ENCODE measurements around the gene MRFAP1L1. TPM values are rescaled to one million over a fixed set of nuclear protein-coding genes. Genes with fewer than 3 reads are reported as not detected.

MRFAP1L1 gene
- total RNA-seq, 1 donor from 2014 or later, result 36.8 TPM

DNA sequence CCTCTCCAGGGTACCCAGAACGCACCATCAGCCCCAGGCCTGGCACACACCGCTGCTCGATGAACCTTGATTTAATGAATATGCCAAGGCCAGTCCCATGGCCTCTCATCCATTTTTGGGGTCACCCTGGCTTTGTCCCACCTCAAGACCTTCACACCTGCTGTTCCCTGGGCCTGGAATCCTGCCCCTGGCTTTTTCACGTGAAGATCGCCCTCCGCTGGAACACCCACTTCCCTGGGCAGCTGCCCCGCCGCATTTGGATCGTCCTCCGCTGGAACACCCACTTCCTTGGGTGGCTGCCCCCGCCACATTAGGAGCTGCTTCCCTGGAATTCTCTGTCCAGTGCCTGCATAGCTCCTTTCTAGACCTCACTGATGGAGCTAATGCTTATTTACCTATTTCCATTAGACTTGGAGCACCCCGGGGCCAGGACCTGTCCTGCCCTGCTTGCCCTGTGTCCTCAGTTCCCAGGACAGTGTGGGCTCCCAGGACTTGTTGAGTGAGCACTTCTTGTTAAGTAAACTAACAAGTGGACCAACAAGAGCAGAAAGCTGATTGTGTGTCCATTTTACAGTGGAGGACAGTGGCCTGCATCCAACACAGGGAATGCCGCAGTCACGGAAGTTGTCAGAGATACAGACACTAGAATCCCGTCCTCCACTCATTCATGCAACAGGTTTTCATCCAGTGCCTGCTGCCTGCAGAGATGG is 18.8 kb upstream of the MRFAP1L1 start:
- Histone ChIP-seq H3K79me2 (ENCODE audit: insufficient read depth, low read length) (no peaks in the 10 kb centered on the region), H3K4me1 (ENCODE audit: insufficient read depth, low read length) (peaks cover 30% of the 10 kb centered on the region), H4K20me1 (ENCODE audit: insufficient read depth, low read length) (no peaks in the 10 kb centered on the region), H3K9ac (ENCODE audit: low read length) (no peak overlapping the region), H3K27ac (ENCODE audit: low read depth, low read length) (no peak overlapping the region), H2AFZ (ENCODE audit: low read depth, low read length) (no peak overlapping the region), H3K4me3 (ENCODE audit: insufficient read depth, low read depth, low read length) (no peak overlapping the region), H3K36me3 (ENCODE audit: insufficient read depth, low read length) (no peaks in the 10 kb centered on the region), H3K9me3 (ENCODE audit: insufficient read depth, low read depth, low read length) (no peaks in the 10 kb centered on the region), H3K4me2 (ENCODE audit: low read length) (no peak overlapping the region), H3K27me3 (ENCODE audit: insufficient read depth, low read length) (no peaks in the 10 kb centered on the region)
- no peaks in the 10 kb centered on the region for H3K9me3 Mint-ChIP-seq (ENCODE audit: unreplicated experiment)
- H3K27ac Mint-ChIP-seq (ENCODE audit: unreplicated experiment), result no peak overlapping the region
- H3K27me3 Mint-ChIP-seq (ENCODE audit: low read depth, unreplicated experiment), result no peaks in the 10 kb centered on the region
- H3K4me1 Mint-ChIP-seq (ENCODE audit: low read depth, unreplicated experiment), result peaks cover 11% of the 10 kb centered on the region
- DNase-seq (ENCODE audit: low read depth), result no peak
- no peaks in the 10 kb centered on the region for H3K36me3 Mint-ChIP-seq (ENCODE audit: low read depth, unreplicated experiment)
- FAIRE-seq, result no peak
- TF ChIP-seq, protein P1, sequence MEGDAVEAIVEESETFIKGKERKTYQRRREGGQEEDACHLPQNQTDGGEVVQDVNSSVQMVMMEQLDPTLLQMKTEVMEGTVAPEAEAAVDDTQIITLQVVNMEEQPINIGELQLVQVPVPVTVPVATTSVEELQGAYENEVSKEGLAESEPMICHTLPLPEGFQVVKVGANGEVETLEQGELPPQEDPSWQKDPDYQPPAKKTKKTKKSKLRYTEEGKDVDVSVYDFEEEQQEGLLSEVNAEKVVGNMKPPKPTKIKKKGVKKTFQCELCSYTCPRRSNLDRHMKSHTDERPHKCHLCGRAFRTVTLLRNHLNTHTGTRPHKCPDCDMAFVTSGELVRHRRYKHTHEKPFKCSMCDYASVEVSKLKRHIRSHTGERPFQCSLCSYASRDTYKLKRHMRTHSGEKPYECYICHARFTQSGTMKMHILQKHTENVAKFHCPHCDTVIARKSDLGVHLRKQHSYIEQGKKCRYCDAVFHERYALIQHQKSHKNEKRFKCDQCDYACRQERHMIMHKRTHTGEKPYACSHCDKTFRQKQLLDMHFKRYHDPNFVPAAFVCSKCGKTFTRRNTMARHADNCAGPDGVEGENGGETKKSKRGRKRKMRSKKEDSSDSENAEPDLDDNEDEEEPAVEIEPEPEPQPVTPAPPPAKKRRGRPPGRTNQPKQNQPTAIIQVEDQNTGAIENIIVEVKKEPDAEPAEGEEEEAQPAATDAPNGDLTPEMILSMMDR (IDR thresholded peaks at IDR 0.05; ENCODE audit: insufficient read depth, low read depth, low read length), result no peak
- no peak for TF ChIP-seq EZH2 (IDR thresholded peaks at IDR 0.05; ENCODE audit: insufficient read depth, low read length)
- H3K4me3 Mint-ChIP-seq (ENCODE audit: unreplicated experiment), result peak overlapping the region; percentile 31

DNA sequence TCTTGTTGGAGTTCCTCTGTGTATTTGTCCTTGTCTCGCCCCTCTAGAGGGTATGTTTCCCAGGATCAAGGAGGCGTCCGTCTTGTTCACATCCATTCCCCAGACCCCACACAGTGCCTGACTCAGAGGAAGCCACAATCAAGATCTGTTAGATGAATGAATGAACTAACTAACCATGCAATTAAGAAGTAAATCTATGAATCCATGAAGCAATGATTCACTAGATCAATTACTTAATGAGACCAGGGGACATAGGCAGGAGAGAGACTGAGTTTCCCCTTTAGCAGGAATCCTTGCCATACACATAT is 18.2 kb upstream of the MRFAP1L1 start:
- FAIRE-seq (no peak), DNase-seq (ENCODE audit: low read depth) (peak; percentile 65)
- Mint-ChIP-seq H3K27ac (ENCODE audit: unreplicated experiment) (peak overlapping the region; percentile 59), H3K36me3 (ENCODE audit: low read depth, unreplicated experiment) (no peaks in the 10 kb centered on the region), H3K27me3 (ENCODE audit: low read depth, unreplicated experiment) (no peaks in the 10 kb centered on the region), H3K9me3 (ENCODE audit: unreplicated experiment) (no peaks in the 10 kb centered on the region), H3K4me1 (ENCODE audit: low read depth, unreplicated experiment) (peaks cover 11% of the 10 kb centered on the region), H3K4me3 (ENCODE audit: unreplicated experiment) (no peak overlapping the region)
- Histone ChIP-seq H3K9ac (ENCODE audit: low read length) (no peak overlapping the region), H3K4me1 (ENCODE audit: insufficient read depth, low read length) (peaks cover 26% of the 10 kb centered on the region), H3K9me3 (ENCODE audit: insufficient read depth, low read depth, low read length) (no peaks in the 10 kb centered on the region), H3K4me3 (ENCODE audit: insufficient read depth, low read depth, low read length) (no peak overlapping the region), H3K27ac (ENCODE audit: low read depth, low read length) (no peak overlapping the region), H3K27me3 (ENCODE audit: insufficient read depth, low read length) (no peaks in the 10 kb centered on the region), H3K4me2 (ENCODE audit: low read length) (no peak overlapping the region), H3K79me2 (ENCODE audit: insufficient read depth, low read length) (no peaks in the 10 kb centered on the region), H3K36me3 (ENCODE audit: insufficient read depth, low read length) (no peaks in the 10 kb centered on the region), H2AFZ (ENCODE audit: low read depth, low read length) (peak overlapping the region; percentile 0), H4K20me1 (ENCODE audit: insufficient read depth, low read length) (no peaks in the 10 kb centered on the region)
- no peak for TF ChIP-seq EZH2 (IDR thresholded peaks at IDR 0.05; ENCODE audit: insufficient read depth, low read length)
- TF ChIP-seq, protein P1 (IDR thresholded peaks at IDR 0.05; ENCODE audit: insufficient read depth, low read depth, low read length), result no peak

Data from astrocyte (in vitro differentiated cells and primary cell).